Trophoblast cell (in vitro differentiated cells and primary cell): ENCODE measurements around the gene PDSS1.

Experiments
- DNase-seq, 2 donors: peaks; one replicate each; pipeline ENCODE4 v3.0.0-alpha.2; 2016
- H2AFZ ChIP-seq: 2 replicates; pipeline ENCODE4 v1.6.1; 2013; ENCODE audit warnings: low read length, moderate library complexity, mild to moderate bottlenecking; ENCODE audit not compliant: insufficient read depth, poor library complexity
- H2AK5ac ChIP-seq: 2 replicates; pipeline ENCODE4 v1.6.1; 2013; ENCODE audit warnings: mild to moderate bottlenecking, low read length
- H2BK120ac ChIP-seq: 2 replicates; pipeline ENCODE4 v1.6.1; 2013; ENCODE audit warnings: low read length, mild to moderate bottlenecking, moderate library complexity; ENCODE audit not compliant: insufficient read depth, poor library complexity
- H2BK12ac ChIP-seq: 2 replicates; pipeline ENCODE4 v1.6.1; 2013; ENCODE audit warnings: mild to moderate bottlenecking, low read length, moderate library complexity
- H2BK5ac ChIP-seq: 2 replicates; pipeline ENCODE4 v1.6.1; 2013; ENCODE audit warnings: low read length, low read depth, moderate library complexity, mild to moderate bottlenecking; ENCODE audit not compliant: poor library complexity
- H3K14ac ChIP-seq: 2 replicates; pipeline ENCODE4 v1.6.1; 2013; ENCODE audit warnings: mild to moderate bottlenecking, low read length
- H3K18ac ChIP-seq: 2 replicates; pipeline ENCODE4 v1.6.1; 2013; ENCODE audit warnings: mild to moderate bottlenecking, low read length
- H3K23ac ChIP-seq: 2 replicates; pipeline ENCODE4 v1.6.1; 2013; ENCODE audit warnings: low read length
- H3K27ac ChIP-seq: 2 replicates; pipeline ENCODE4 v1.5.1; 2013; ENCODE audit warnings: low read depth, mild to moderate bottlenecking, inconsistent platforms, low read length, moderate library complexity
- H3K27me3 ChIP-seq: 2 replicates; pipeline ENCODE4 v1.6.1; 2013; ENCODE audit warnings: inconsistent platforms, mild to moderate bottlenecking, low read length, moderate library complexity; ENCODE audit not compliant: insufficient read depth
- H3K36me3 ChIP-seq, 2 experiments: 1 replicate in 1 of 2; 2 replicates in 1 of 2; pipeline ENCODE4 v1.6.1; 2013; ENCODE audit warnings: low read length in 2 of 2, mild to moderate bottlenecking in 2 of 2, moderate library complexity in 1 of 2; ENCODE audit not compliant: insufficient read depth in 2 of 2, control insufficient read depth in 1 of 2
- H3K4ac ChIP-seq: 2 replicates; pipeline ENCODE4 v1.6.1; 2013; ENCODE audit warnings: low read depth, mild to moderate bottlenecking, low read length, moderate library complexity
- H3K4me1 ChIP-seq, 2 experiments: 1 replicate in 1 of 2; 2 replicates in 1 of 2; pipeline ENCODE4 v1.6.1; 2013; ENCODE audit warnings: low read length in 2 of 2, mild to moderate bottlenecking in 2 of 2, moderate library complexity in 1 of 2; ENCODE audit not compliant: insufficient read depth in 2 of 2, control insufficient read depth in 1 of 2
- H3K4me2 ChIP-seq: 2 replicates; pipeline ENCODE4 v1.6.1; 2013; ENCODE audit warnings: inconsistent platforms, mild to moderate bottlenecking, low read length, moderate library complexity
- H3K4me3 ChIP-seq: 2 replicates; pipeline ENCODE4 v1.5.1; 2013; ENCODE audit warnings: mild to moderate bottlenecking, low read depth, low read length, inconsistent platforms
- H3K79me1 ChIP-seq: one replicate; pipeline ENCODE4 v1.6.1; 2013; ENCODE audit warnings: low read length
- H3K79me2 ChIP-seq: 2 replicates; pipeline ENCODE4 v1.6.1; 2013; ENCODE audit warnings: low read length, mild to moderate bottlenecking; ENCODE audit not compliant: control insufficient read depth, insufficient read depth, poor library complexity
- H3K9ac ChIP-seq: 2 replicates; pipeline ENCODE4 v1.6.1; 2013; ENCODE audit warnings: mild to moderate bottlenecking, low read length
- H3K9me3 ChIP-seq: 2 replicates; pipeline ENCODE4 v1.6.1; 2013; ENCODE audit warnings: low read depth, mild to moderate bottlenecking, control low read depth, inconsistent platforms, low read length; ENCODE audit not compliant: insufficient read depth
- H4K12ac ChIP-seq: 2 replicates; pipeline ENCODE4 v1.6.1; 2013; ENCODE audit warnings: low read depth, mild to moderate bottlenecking, low read length, moderate library complexity
- H4K8ac ChIP-seq: 2 replicates; pipeline ENCODE4 v1.6.1; 2013; ENCODE audit warnings: low read depth, mild to moderate bottlenecking, low read length, moderate library complexity
- H4K91ac ChIP-seq: one replicate; pipeline ENCODE4 v1.6.1; 2013; ENCODE audit warnings: low read depth, mild to moderate bottlenecking, low read length, moderate library complexity
- WGBS: extraction: QIAGEN DNeasy Blood & Tissue Kit; methylation state at CpG from one replicate; pipeline ENCODE4 v1.1.7; 2013; ENCODE audit warnings: missing lambda C conversion rate; ENCODE audit not compliant: insufficient read length, insufficient coverage; ENCODE audit errors: extremely low coverage; 5-methylcytosine and 5-hydroxymethylcytosine counted together

PDSS1 gene

DNA sequence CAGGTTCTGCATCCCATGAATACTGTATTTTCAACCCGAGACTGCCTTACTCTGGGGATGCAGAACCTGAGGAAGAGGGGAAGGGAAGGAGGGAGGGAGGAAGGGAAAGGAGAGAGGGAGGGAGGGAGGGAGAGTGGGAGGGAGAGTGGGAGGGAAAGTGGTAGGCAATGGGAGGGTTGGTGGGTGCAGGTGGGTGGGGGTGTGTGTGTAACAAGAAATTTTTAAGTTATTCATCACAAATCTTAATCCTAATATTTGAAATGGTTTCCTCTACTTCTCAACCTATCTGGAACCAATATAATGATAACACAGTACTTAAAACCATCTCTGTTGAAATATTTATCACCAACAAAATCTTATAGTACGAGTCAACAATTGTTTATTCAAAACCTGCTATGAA lies 68.0 kb downstream of the PDSS1 start:
- Histone ChIP-seq H3K79me2 (no peaks in the 10 kb centered on the region), H3K27me3 (no peaks in the 10 kb centered on the region), H4K8ac (no peak overlapping the region), H2AK5ac (no peak overlapping the region), H4K91ac (no peak overlapping the region), H3K79me1 (no peaks in the 10 kb centered on the region), H2BK5ac (no peak overlapping the region), H3K36me3 (peaks cover 3% of the 10 kb centered on the region in 2 experiments), H3K9me3 (no peaks in the 10 kb centered on the region), H3K14ac (no peak overlapping the region), H3K23ac (no peak overlapping the region), H3K9ac (no peak overlapping the region), H3K4ac (no peak overlapping the region), H3K27ac (no peak overlapping the region), H2AFZ (no peak overlapping the region), H3K18ac (no peak overlapping the region), H3K4me3 (no peak overlapping the region), H2BK120ac (no peak overlapping the region), H3K4me2 (no peak overlapping the region), H2BK12ac (no peak overlapping the region), H3K4me1 (no peaks in the 10 kb centered on the region), H4K12ac (no peak overlapping the region)
- no CpG with 5 or more reads among the region's 2 CpGs for WGBS
- no peak for DNase-seq

DNA sequence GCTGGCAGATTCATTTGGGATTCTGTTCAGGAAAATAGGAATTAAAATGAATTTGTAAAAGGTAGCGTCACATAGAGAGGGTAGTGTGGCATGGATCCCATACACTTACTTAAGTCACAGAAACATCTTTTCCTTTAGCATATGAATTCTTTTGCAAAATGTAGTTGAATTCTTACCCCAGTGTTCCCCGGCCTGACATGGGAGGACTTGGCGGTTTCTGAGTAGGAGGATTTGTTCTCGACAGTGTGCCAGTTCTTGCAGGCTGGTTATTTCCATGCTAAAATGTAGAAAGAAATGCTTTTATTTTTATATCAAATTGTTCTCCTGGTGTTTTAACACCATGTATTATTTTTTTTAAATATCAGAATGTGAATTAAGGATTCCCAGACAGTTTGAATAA lies 72.6 kb downstream of the PDSS1 start:
- H4K91ac ChIP-seq, result no peak overlapping the region
- H2AFZ ChIP-seq, result no peak overlapping the region
- no peaks in the 10 kb centered on the region for H3K9me3 ChIP-seq
- no peak overlapping the region for H3K9ac ChIP-seq
- no peak overlapping the region for H3K23ac ChIP-seq
- H3K14ac ChIP-seq, result no peak overlapping the region
- H3K4ac ChIP-seq, result no peak overlapping the region
- H4K8ac ChIP-seq, result no peak overlapping the region
- no peak overlapping the region for H3K27ac ChIP-seq
- no peak overlapping the region for H2AK5ac ChIP-seq
- peaks cover 2% of the 10 kb centered on the region in 2 experiments for H3K36me3 ChIP-seq
- DNase-seq, result no peak
- no CpG with 5 or more reads among the region's 4 CpGs for WGBS
- no peak overlapping the region for H3K4me3 ChIP-seq
- H3K79me1 ChIP-seq, result no peaks in the 10 kb centered on the region
- H3K4me2 ChIP-seq, result no peak overlapping the region
- H2BK12ac ChIP-seq, result no peak overlapping the region
- no peak overlapping the region for H4K12ac ChIP-seq
- H3K4me1 ChIP-seq, result no peaks in the 10 kb centered on the region
- H3K27me3 ChIP-seq, result no peaks in the 10 kb centered on the region
- no peak overlapping the region for H2BK5ac ChIP-seq
- no peak overlapping the region for H2BK120ac ChIP-seq
- H3K18ac ChIP-seq, result no peak overlapping the region
- H3K79me2 ChIP-seq, result peaks cover 2% of the 10 kb centered on the region

- Histone ChIP-seq H3K14ac (no peak overlapping the region), H2BK5ac (no peak overlapping the region), H3K79me1 (peaks cover 2% of the 10 kb centered on the region), H2AK5ac (no peak overlapping the region), H3K9me3 (no peaks in the 10 kb centered on the region), H3K27ac (no peak overlapping the region), H2AFZ (no peak overlapping the region), H3K36me3 (peaks cover 1 to 2% of the 10 kb centered on the region in 2 experiments), H3K4ac (peak overlapping the region; percentile 76), H4K12ac (no peak overlapping the region), H3K9ac (no peak overlapping the region), H2BK120ac (no peak overlapping the region), H3K4me1 (peaks cover 0 to 1% of the 10 kb centered on the region in 2 experiments), H2BK12ac (no peak overlapping the region), H3K23ac (no peak overlapping the region), H3K4me2 (no peak overlapping the region), H3K79me2 (peaks cover 2% of the 10 kb centered on the region), H4K8ac (no peak overlapping the region), H4K91ac (no peak overlapping the region), H3K27me3 (no peaks in the 10 kb centered on the region), H3K18ac (no peak overlapping the region), H3K4me3 (no peak overlapping the region)
- no CpG with 5 or more reads among the region's 2 CpGs for WGBS
- DNase-seq, result no peak
These were observed 76.1 kb downstream of the PDSS1 start for GRCh38 chr10:26773633-26774032.

DNA sequence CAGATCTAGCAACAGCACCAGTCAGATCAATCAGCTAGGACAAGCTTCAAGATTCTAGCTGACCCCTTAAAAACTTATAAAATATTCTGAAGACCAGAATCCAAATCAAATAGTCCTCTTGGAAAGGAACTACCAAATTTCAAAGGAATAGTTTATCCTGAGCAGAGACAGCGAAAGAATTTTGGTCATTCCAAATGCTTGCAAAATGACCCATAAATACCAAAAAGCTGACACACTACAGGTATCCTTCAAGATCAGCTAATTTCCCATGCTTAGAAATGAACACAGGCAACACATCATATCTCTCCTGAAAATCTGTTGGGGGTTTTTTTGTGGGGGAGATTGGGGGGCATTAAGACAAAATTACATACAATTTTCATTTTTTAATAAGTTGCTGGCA lies 78.8 kb downstream of the PDSS1 start:
- H2BK120ac ChIP-seq, result no peak overlapping the region

More for the DNA sequence above, 78.8 kb downstream of the PDSS1 start:
- H3K4me2 ChIP-seq, result peak overlapping the region; percentile 52
- no peak overlapping the region for H4K91ac ChIP-seq
- H4K8ac ChIP-seq, result no peak overlapping the region
- H3K27me3 ChIP-seq, result no peaks in the 10 kb centered on the region
- H3K9ac ChIP-seq, result no peak overlapping the region
- no peak overlapping the region for H2BK12ac ChIP-seq
- H3K79me2 ChIP-seq, result peaks cover 3% of the 10 kb centered on the region
- no peak overlapping the region for H2AK5ac ChIP-seq
- H3K79me1 ChIP-seq, result peaks cover 17% of the 10 kb centered on the region
- no peak overlapping the region for H4K12ac ChIP-seq
- no peaks in the 10 kb centered on the region for H3K9me3 ChIP-seq
- H3K14ac ChIP-seq, result no peak overlapping the region
- peak overlapping the region; percentile 82 for H3K27ac ChIP-seq
- no CpG with 5 or more reads among the region's 1 CpG for WGBS
- peak; percentile 9 to 80 for DNase-seq
- H3K23ac ChIP-seq, result no peak overlapping the region
- no peak overlapping the region for H3K4me3 ChIP-seq
- H3K4me1 ChIP-seq, result peaks cover 9 to 20% of the 10 kb centered on the region in 2 experiments
- H2BK5ac ChIP-seq, result peak overlapping the region; percentile 36
- no peak overlapping the region for H2AFZ ChIP-seq
- no peak overlapping the region for H3K4ac ChIP-seq
- no peaks in the 10 kb centered on the region for H3K36me3 ChIP-seq
- no peak overlapping the region for H3K18ac ChIP-seq
